PFSK-1 (cell line): ENCODE measurements around the gene CBX1.

Source experiments
- FOXP2 ChIP-seq: optimal IDR thresholded peaks from 2 replicates; pipeline ENCODE3; 2011; ENCODE audit warnings: borderline replicate concordance, control low read depth, inconsistent platforms; ENCODE audit not compliant: insufficient read depth; ENCODE audit errors: extremely low read length, extremely low read depth
- POLR2AphosphoS5 ChIP-seq: IDR thresholded peaks from 2 replicates; pipeline ENCODE4 v1.6.1; 2012; ENCODE audit warnings: low read depth, mild to moderate bottlenecking, control low read depth, low read length, moderate library complexity
- REST ChIP-seq, 2 experiments: IDR thresholded peaks; 2 replicates each; pipeline versions ENCODE4 v1.6.1 to v1.8.0; 2011 to 2012; ENCODE audit warnings: low read depth in 2 of 2, low read length in 2 of 2, control low read depth in 1 of 2, inconsistent platforms in 1 of 2, mild to moderate bottlenecking in 1 of 2, moderate library complexity in 1 of 2; ENCODE audit not compliant: insufficient read depth in 1 of 2
- SIN3A ChIP-seq: IDR thresholded peaks from 2 replicates; pipeline ENCODE4 v1.6.1; 2012; ENCODE audit warnings: mild to moderate bottlenecking, low read length, moderate library complexity, borderline replicate concordance; ENCODE audit not compliant: insufficient read depth
- TAF1 ChIP-seq: IDR thresholded peaks from 2 replicates; pipeline ENCODE4 v1.6.1; 2012; ENCODE audit warnings: low read length, control low read depth, borderline replicate concordance; ENCODE audit not compliant: insufficient read depth

CBX1 gene

GRCh38 chr17:48028736-48029135, 72.5 kb downstream of the CBX1 start:
- TF ChIP-seq POLR2AphosphoS5 = no peak
- TF ChIP-seq SIN3A = no peak
- no peak for TF ChIP-seq REST (IDR thresholded peaks at IDR 0.05; ENCODE audit: insufficient read depth in 1 of 2, low read depth in 2 of 2, low read length in 2 of 2)
- no peak for TF ChIP-seq FOXP2
- TF ChIP-seq TAF1 = no peak

GRCh38 chr17:48027322-48027981, 73.8 kb downstream of the CBX1 start:
- TF ChIP-seq REST (IDR thresholded peaks at IDR 0.05; ENCODE audit: insufficient read depth in 1 of 2, low read depth in 2 of 2, low read length in 2 of 2) (no peak), POLR2AphosphoS5 (no peak), TAF1 (no peak), FOXP2 (no peak), SIN3A (no peak)

GRCh38 chr17:48026502-48027321, 74.6 kb downstream of the CBX1 start:
- TF ChIP-seq FOXP2 (peak; percentile 76), REST (IDR thresholded peaks at IDR 0.05; ENCODE audit: insufficient read depth in 1 of 2, low read depth in 2 of 2, low read length in 2 of 2) (no peak)

- TF ChIP-seq POLR2AphosphoS5 (no peak), SIN3A (no peak), TAF1 (no peak), REST (IDR thresholded peaks at IDR 0.05; ENCODE audit: insufficient read depth in 1 of 2, low read depth in 2 of 2, low read length in 2 of 2) (no peak), FOXP2 (no peak)
Observed at GRCh38 chr17:48025904-48026501, 75.3 kb downstream of the CBX1 start.
